Natural killer cell (primary cell): ENCODE measurements around the gene QSOX1. TPM values are rescaled to one million over a fixed set of nuclear protein-coding genes. Genes with fewer than 3 reads are reported as not detected.

Experiments used
- ATAC-seq, 3 donors: fragments of 150-1000 bp in 2 of 3; fragments of 200-7000 bp in 1 of 3; cut with Tn5 transposase; 1 replicate in 1 of 3; 2 replicates in 2 of 3; pipeline ENCODE4 v1.10.0; 2021; ENCODE audit warnings: mild to moderate bottlenecking in 2 of 3, moderate library complexity in 2 of 3
- DNase-seq, 2 donors: peaks; one replicate each; pipeline versions ENCODE4 v3.0.0 to v3.0.0-alpha.2; 2013 to 2021; ENCODE audit warnings: mixed read lengths in 1 of 2
- H3K27ac ChIP-seq: one replicate; pipeline ENCODE4 v1.5.1; 2013; ENCODE audit warnings: mild to moderate bottlenecking, low read length
- H3K27me3 ChIP-seq: one replicate; pipeline ENCODE4 v1.6.1; 2013; ENCODE audit warnings: low read length; ENCODE audit not compliant: control insufficient read depth, insufficient read depth
- H3K36me3 ChIP-seq: one replicate; pipeline ENCODE4 v1.6.1; 2013; ENCODE audit warnings: low read length; ENCODE audit not compliant: control insufficient read depth, insufficient read depth
- H3K4me1 ChIP-seq: one replicate; pipeline ENCODE4 v1.6.1; 2013; ENCODE audit warnings: low read length; ENCODE audit not compliant: control insufficient read depth, insufficient read depth
- H3K4me3 ChIP-seq: one replicate; pipeline ENCODE4 v1.5.1; 2013; ENCODE audit warnings: low read length
- H3K9me3 ChIP-seq: one replicate; pipeline ENCODE4 v1.6.1; 2013; ENCODE audit warnings: low read length; ENCODE audit not compliant: control insufficient read depth, insufficient read depth
- H3K27ac Mint-ChIP-seq, 2 donors: one replicate each; pipeline ENCODE4 v1.8.0; 2022; ENCODE audit warnings: mild to moderate bottlenecking in 2 of 2, mixed read lengths in 2 of 2, moderate library complexity in 1 of 2
- H3K27me3 Mint-ChIP-seq, 2 donors: one replicate each; pipeline ENCODE4 v1.8.0; 2022; ENCODE audit warnings: low read depth in 2 of 2, mixed read lengths in 2 of 2
- H3K36me3 Mint-ChIP-seq: one replicate; pipeline ENCODE4 v1.8.0; 2022; ENCODE audit warnings: mixed read lengths
- H3K4me1 Mint-ChIP-seq, 2 donors: one replicate each; pipeline ENCODE4 v1.8.0; 2022; ENCODE audit warnings: mixed read lengths in 2 of 2
- H3K4me3 Mint-ChIP-seq: one replicate; pipeline ENCODE4 v1.8.0; 2022; ENCODE audit warnings: mild to moderate bottlenecking, moderate library complexity, mixed read lengths
- H3K9me3 Mint-ChIP-seq, 2 donors: one replicate each; pipeline ENCODE4 v1.8.0; 2022; ENCODE audit warnings: mixed read lengths in 2 of 2
- CTCF ChIP-seq: fragments of 200-600 bp; IDR thresholded peaks from one replicate; pipeline ENCODE4 v1.8.0; 2022; ENCODE audit warnings: antibody characterized with exemption
- WGBS: methylation state at CpG from one replicate; pipeline ENCODE4 v1.1.7; 2013; ENCODE audit warnings: missing lambda C conversion rate; ENCODE audit not compliant: insufficient coverage; 5-methylcytosine and 5-hydroxymethylcytosine counted together
- intact Hi-C: fragments of 100-400 bp; cut with micrococcal nuclease; formaldehyde crosslinking; loops from one replicate; pipeline ENCODE4 v1.14.2; 2022
- total RNA-seq, 4 donors: library from RNA; stranded (reverse); fragments of 120-200 nt in 1 of 4; gene quantifications; one replicate each; pipeline versions ENCODE4 v1.2.3 to v1.2.4, GENCODE V29; 2013 to 2022

The QSOX1 gene
- total RNA-seq, 3 donors from 2014 or later (not counting 1 experiment from before 2014, with no cell fraction given): 31.0 to 42.7 (median 38.2) TPM

GRCh38 chr1:180167021-180167701, 12.5 kb downstream of the QSOX1 start:
- H3K9me3 ChIP-seq: no peaks in the 10 kb centered on the region
- no peak for TF ChIP-seq CTCF
- Mint-ChIP-seq H3K27ac (no peak overlapping the region), H3K36me3 (no peaks in the 10 kb centered on the region), H3K4me3 (no peak overlapping the region), H3K9me3 (no peaks in the 10 kb centered on the region), H3K27me3 (no peaks in the 10 kb centered on the region), H3K4me1 (peaks cover 0 to 5% of the 10 kb centered on the region in 2 donors)
- H3K4me3 ChIP-seq: no peak overlapping the region
- intact Hi-C loops: no loop called here
- 94% methylated on average over 8 of the region's 8 CpGs for WGBS
- no peaks in the 10 kb centered on the region for H3K4me1 ChIP-seq
- ATAC-seq (no peak), DNase-seq (no peak)
- H3K27me3 ChIP-seq: no peaks in the 10 kb centered on the region
- no peak overlapping the region for H3K27ac ChIP-seq
- peaks cover 7% of the 10 kb centered on the region for H3K36me3 ChIP-seq

- Histone ChIP-seq H3K4me1 (no peaks in the 10 kb centered on the region), H3K27me3 (no peaks in the 10 kb centered on the region), H3K9me3 (no peaks in the 10 kb centered on the region), H3K27ac (no peak overlapping the region), H3K4me3 (no peak overlapping the region), H3K36me3 (peaks cover 7% of the 10 kb centered on the region)
- no peaks in the 10 kb centered on the region for H3K9me3 Mint-ChIP-seq
- DNase-seq (no peak), ATAC-seq (no peak)
- no peaks in the 10 kb centered on the region for H3K27me3 Mint-ChIP-seq
- H3K4me1 Mint-ChIP-seq: peaks cover 0 to 5% of the 10 kb centered on the region in 2 donors
- H3K36me3 Mint-ChIP-seq: no peaks in the 10 kb centered on the region
- no peak for TF ChIP-seq CTCF
- no peak overlapping the region for H3K4me3 Mint-ChIP-seq
- WGBS: 95% methylated on average over 13 of the region's 13 CpGs
- no peak overlapping the region for H3K27ac Mint-ChIP-seq
- intact Hi-C loops: no loop called here
Measured at GRCh38 chr1:180167721-180168467, 13.2 kb downstream of the QSOX1 start.

GRCh38 chr1:180168786-180169639, 14.3 kb downstream of the QSOX1 start:
- H3K4me3 ChIP-seq: no peak overlapping the region
- H3K36me3 ChIP-seq: peaks cover 7% of the 10 kb centered on the region
- no peaks in the 10 kb centered on the region for H3K27me3 Mint-ChIP-seq
- H3K27ac Mint-ChIP-seq: no peak overlapping the region
- H3K27ac ChIP-seq: no peak overlapping the region
- no peaks in the 10 kb centered on the region for H3K9me3 ChIP-seq
- TF ChIP-seq CTCF: peak; percentile 24
- H3K36me3 Mint-ChIP-seq: no peaks in the 10 kb centered on the region
- no peaks in the 10 kb centered on the region for H3K27me3 ChIP-seq
- H3K4me1 Mint-ChIP-seq: no peaks in the 10 kb centered on the region
- ATAC-seq: peak; percentile 68 to 90 (median 72)
- H3K4me1 ChIP-seq: no peaks in the 10 kb centered on the region
- 84% methylated on average over 12 of the region's 12 CpGs for WGBS
- no peak overlapping the region for H3K4me3 Mint-ChIP-seq
- intact Hi-C loops: no loop called here
- DNase-seq: peak in 1 of 2 donors; percentile 45
- H3K9me3 Mint-ChIP-seq: no peaks in the 10 kb centered on the region
